Medulla oblongata (tissue), 1 donor: ENCODE data around the gene IFFO2.
A peak's percentile ranks its signal among the peaks of the same experiment; 100 is the strongest.

ENCODE experiments used
- DNase-seq: peaks from one replicate; pipeline ENCODE4 v3.0.0-alpha.2; 2015; ENCODE audit errors: extremely low spot score

The IFFO2 gene

GRCh38 chr1:18950401-18951026 is 6.0 kb downstream of the IFFO2 start:
- peak; percentile 45 for DNase-seq

GRCh38 chr1:18949686-18950400 is 6.6 kb downstream of the IFFO2 start:
- peak; percentile 86 for DNase-seq

GRCh38 chr1:18948913-18949685 is 7.4 kb downstream of the IFFO2 start:
- peak; percentile 42 for DNase-seq

- no peak for DNase-seq
These were observed 8.2 kb downstream of the IFFO2 start for GRCh38 chr1:18948048-18948912.

GRCh38 chr1:18947570-18947969 is 8.9 kb downstream of the IFFO2 start:
- DNase-seq: no peak

GRCh38 chr1:18946550-18947381 is 9.7 kb downstream of the IFFO2 start:
- no peak for DNase-seq

GRCh38 chr1:18945401-18945849 is 11.1 kb downstream of the IFFO2 start:
- DNase-seq: no peak

- DNase-seq: peak; percentile 73
These were observed 11.7 kb downstream of the IFFO2 start for GRCh38 chr1:18944810-18945209.

- no peak for DNase-seq
These were observed 12.4 kb downstream of the IFFO2 start for GRCh38 chr1:18943914-18944572.

GRCh38 chr1:18943162-18943561 is 13.3 kb downstream of the IFFO2 start:
- no peak for DNase-seq

- no peak for DNase-seq
These were observed 14.1 kb downstream of the IFFO2 start for GRCh38 chr1:18942340-18942739.

GRCh38 chr1:18941221-18942141 is 15.0 kb downstream of the IFFO2 start:
- DNase-seq: peak; percentile 97

GRCh38 chr1:18940303-18941020 is 16.0 kb downstream of the IFFO2 start:
- no peak for DNase-seq

GRCh38 chr1:18939398-18940302 is 16.8 kb downstream of the IFFO2 start:
- no peak for DNase-seq

- DNase-seq: peak; percentile 67
These were observed 17.8 kb downstream of the IFFO2 start for GRCh38 chr1:18938707-18939070.

GRCh38 chr1:18938008-18938706 is 18.3 kb downstream of the IFFO2 start:
- DNase-seq: no peak

- no peak for DNase-seq
These were observed 18.9 kb downstream of the IFFO2 start for GRCh38 chr1:18937539-18937938.
